Endothelial cell of umbilical vein (primary cell): ENCODE results near the gene SLC16A2. TPM values are rescaled to one million over a fixed set of nuclear protein-coding genes. Genes with fewer than 3 reads are reported as not detected.
A peak's percentile ranks its signal among the peaks of the same experiment; 100 is the strongest.

Experiments used
- BruUV-seq: library from RNA; stranded (reverse); fragments of 400-500 nt; replicated peaks from 2 replicates; lab custom pipeline; 2021; lab: Mats Ljungman, UMichigan
- CTCF ChIA-PET: fragments of 300-600, 350-600 bp; sonication (Branson Sonifier 250); formaldehyde crosslinking; loops from one replicate; lab custom pipeline; 2021; ENCODE audit warnings: antibody characterized with exemption, inconsistent platforms; lab: Charles Lee
- POLR2A ChIA-PET: fragments of 300-600, 350-600 bp; sonication (Branson Sonifier 250); formaldehyde crosslinking; loops from one replicate; lab custom pipeline; 2021; ENCODE audit warnings: antibody characterized with exemption, inconsistent platforms; lab: Charles Lee
- DNase-seq: peaks from one replicate; pipeline ENCODE4 v3.0.0-alpha.2; 2011; ENCODE audit warnings: low read depth, low spot score
- FAIRE-seq: peaks from 2 replicates; lab custom pipeline; 2011; peaks lifted over from hg19 to GRCh38; lab: Jason Lieb, UNC
- H2AFZ ChIP-seq: 2 replicates; pipeline ENCODE4 v1.6.0; 2012; ENCODE audit warnings: low read depth, low read length, control low read depth, inconsistent platforms
- H3K27ac ChIP-seq: 2 replicates; pipeline ENCODE4 v1.5.1; 2011; ENCODE audit warnings: low read depth, mild to moderate bottlenecking, control low read depth, low read length, moderate library complexity; ENCODE audit not compliant: insufficient read depth
- H3K27me3 ChIP-seq, 2 experiments: 2 replicates each; pipeline versions ENCODE4 v1.6.0 to v1.6.1; 2011; ENCODE audit warnings: low read length in 2 of 2, mixed read lengths in 1 of 2; ENCODE audit not compliant: control insufficient read depth in 2 of 2, insufficient read depth in 2 of 2
- H3K36me3 ChIP-seq, 2 experiments: 2 replicates in 1 of 2; 3 replicates in 1 of 2; pipeline ENCODE4 v1.5.1; 2011; ENCODE audit warnings: low read length in 2 of 2, mild to moderate bottlenecking in 1 of 2, moderate library complexity in 1 of 2; ENCODE audit not compliant: control insufficient read depth in 2 of 2, insufficient read depth in 2 of 2; ENCODE audit errors: extremely low read depth in 1 of 2
- H3K4me1 ChIP-seq: 3 replicates; pipeline ENCODE4 v1.5.1; 2011; ENCODE audit warnings: mild to moderate bottlenecking, low read length; ENCODE audit not compliant: control insufficient read depth, insufficient read depth; ENCODE audit errors: extremely low read depth
- H3K4me2 ChIP-seq: 2 replicates; pipeline ENCODE4 v1.6.1; 2011; ENCODE audit warnings: low read length, control low read depth, mixed read lengths; ENCODE audit not compliant: insufficient read depth
- H3K4me3 ChIP-seq, 3 experiments: fragments of 200-600 bp in 1 of 3; sonication (generic), shearing (Covaris generic) in 1 of 3; replicated peaks in 1 of 3; 2 replicates each; pipeline ENCODE4 v1.5.1; 2011 to 2016; ENCODE audit warnings: control low read depth in 3 of 3, low read length in 3 of 3, mild to moderate bottlenecking in 2 of 3, inconsistent platforms in 1 of 3, low read depth in 1 of 3, moderate library complexity in 1 of 3; ENCODE audit not compliant: insufficient read depth in 1 of 3
- H3K79me2 ChIP-seq: 2 replicates; pipeline ENCODE4 v1.6.0; 2012; ENCODE audit warnings: low read length, inconsistent platforms; ENCODE audit not compliant: control insufficient read depth, insufficient read depth
- H3K9ac ChIP-seq: replicated peaks from 2 replicates; pipeline ENCODE3; 2011; ENCODE audit warnings: low read length, control low read depth; ENCODE audit not compliant: insufficient read depth; ENCODE audit errors: extremely low read depth
- H3K9me1 ChIP-seq: replicated peaks from 3 replicates; pipeline ENCODE4 v1.6.0; 2011; ENCODE audit warnings: mild to moderate bottlenecking, low read length; ENCODE audit not compliant: control insufficient read depth, insufficient read depth; ENCODE audit errors: extremely low read depth
- H3K9me3 ChIP-seq: replicated peaks from 2 replicates; pipeline ENCODE4 v1.5.1; 2012; ENCODE audit warnings: low read length, inconsistent platforms; ENCODE audit not compliant: control insufficient read depth, insufficient read depth
- H4K20me1 ChIP-seq: replicated peaks from 2 replicates; pipeline ENCODE3; 2011; ENCODE audit warnings: mild to moderate bottlenecking, low read length; ENCODE audit not compliant: control insufficient read depth, insufficient read depth; ENCODE audit errors: extremely low read depth
- EZH2 ChIP-seq: IDR thresholded peaks from 2 replicates; pipeline ENCODE4 v1.6.1; 2012; ENCODE audit warnings: borderline replicate concordance, low read depth, mild to moderate bottlenecking, moderate library complexity, low read length, inconsistent platforms; ENCODE audit not compliant: severe bottlenecking
- GATA2 ChIP-seq: IDR thresholded peaks from 2 replicates; pipeline ENCODE4 v1.7.0; 2011; ENCODE audit warnings: low read depth, mild to moderate bottlenecking, moderate library complexity, mixed read lengths, low read length; ENCODE audit not compliant: insufficient read length, insufficient read depth
- MAX ChIP-seq: IDR thresholded peaks from 2 replicates; pipeline ENCODE4 v1.6.1; 2011; ENCODE audit not compliant: insufficient read depth, insufficient read length
- POLR2A ChIP-seq: IDR thresholded peaks from 2 replicates; pipeline ENCODE4 v1.6.1; 2012; ENCODE audit warnings: low read depth, mild to moderate bottlenecking, control low read depth, low read length
- POLR2AphosphoS5 ChIP-seq: IDR thresholded peaks from 2 replicates; pipeline ENCODE4 v1.6.1; 2012; ENCODE audit warnings: low read depth, mild to moderate bottlenecking, control low read depth, low read length, moderate library complexity; ENCODE audit not compliant: insufficient read depth
- dilution Hi-C: fragments of 300-500 bp; cut with MboI; formaldehyde crosslinking; loops from one replicate; pipeline ENCODE4 v1.15.0; 2019; ENCODE audit warnings: low sequenced_read_pairs; ENCODE audit not compliant: extremely low pct_ligation_motif_present
- intact Hi-C: fragments of 100-400 bp; cut with micrococcal nuclease; formaldehyde crosslinking; loops from one replicate; pipeline ENCODE4 v1.10.0; 2022
- polyA plus RNA-seq, 4 experiments: library from polyadenylated mRNA; depleted of rRNA in 3 of 4; stranded (reverse) in 3 of 4; unstranded in 1 of 4; fragments of >200 nt; gene quantifications; 2 replicates each; pipeline versions ENCODE4 v1.2.1 to v1.2.3, GENCODE V29; 2011 to 2012; ENCODE audit warnings: missing spikeins in 1 of 4
- total RNA-seq: library from RNA; stranded (reverse); gene quantifications from 2 replicates; pipeline ENCODE4 v1.2.3, GENCODE V29; 2021

Gene SLC16A2
- total and polyA plus RNA-seq, 2 donors (not counting 3 experiments of a cell fraction or from before 2014, with no cell fraction given) = 3.1 to 3.6 TPM

- Histone ChIP-seq H4K20me1 (no peaks in the 10 kb centered on the region), H3K9me3 (no peaks in the 10 kb centered on the region), H3K79me2 (no peaks in the 10 kb centered on the region), H3K4me2 (peak overlapping the region; percentile 46), H2AFZ (peak overlapping the region; percentile 89), H3K27ac (no peak overlapping the region), H3K9me1 (no peaks in the 10 kb centered on the region), H3K9ac (no peak overlapping the region), H3K36me3 (no peaks in the 10 kb centered on the region), H3K4me3 (peak overlapping the region in 2 of 3 experiments; percentile 43 to 44), H3K27me3 (no peaks in the 10 kb centered on the region), H3K4me1 (no peaks in the 10 kb centered on the region)
- BruUV-seq = no TSS peak
- ChIA-PET CTCF (interaction anchor here (1.0 kb wide), 1 partner anchor 117 kb away, joined by 3 read pairs; no protein-coding TSS in a partner anchor), POLR2A (no interaction called here)
- dilution Hi-C loops (no loop called here), intact Hi-C loops (loop anchor here (2.0 kb wide), 1 partner anchor 37 kb away; no protein-coding TSS in a partner anchor)
- DNase-seq (no peak), FAIRE-seq (no peak)
- TF ChIP-seq POLR2AphosphoS5 (no peak), MAX (no peak)
Measured at GRCh38 chrX:74419864-74420195, 1.5 kb upstream of the SLC16A2 start.

DNA sequence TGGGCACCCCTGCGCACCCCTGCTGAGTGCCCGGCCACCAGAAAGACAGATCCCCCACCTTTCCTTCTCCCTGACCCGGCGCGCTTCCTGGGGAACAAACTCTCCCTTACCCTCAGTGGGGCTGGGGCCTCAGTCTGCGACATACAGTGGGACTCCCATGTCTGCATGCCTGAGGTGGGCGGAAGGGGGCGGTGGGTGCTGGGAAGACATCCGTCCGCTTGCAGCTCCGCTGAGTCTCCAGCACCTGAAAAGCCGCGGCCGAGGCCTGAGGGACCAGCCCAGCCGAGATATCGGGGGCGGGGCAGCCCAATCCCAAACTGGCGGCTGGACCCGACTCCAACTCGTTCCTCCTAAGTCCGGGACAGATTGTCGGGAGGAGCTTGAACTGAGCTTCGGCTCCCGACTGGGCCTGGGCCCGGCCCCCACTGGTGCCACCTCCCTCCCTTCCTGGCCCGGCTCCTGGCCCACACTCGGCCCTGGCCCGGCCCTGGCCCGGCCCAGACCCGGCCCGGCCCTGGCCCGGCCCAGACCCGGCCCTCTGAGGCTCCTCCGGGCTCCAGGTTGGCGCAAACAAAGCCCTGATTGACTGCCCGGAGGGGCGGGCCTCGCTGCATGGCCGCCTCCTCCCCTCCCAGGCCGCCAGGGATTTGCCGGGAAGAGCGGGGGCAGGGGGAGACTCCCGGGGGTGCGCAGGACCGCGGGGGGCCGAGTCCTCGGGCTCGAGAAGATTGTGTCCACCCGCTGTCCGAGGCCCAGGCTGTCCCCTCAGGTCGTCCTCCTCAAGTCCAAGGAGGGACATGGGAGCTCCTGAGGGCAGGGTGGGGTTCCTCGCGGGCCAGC, 877 bp upstream of the SLC16A2 start:
- dilution Hi-C loops = no loop called here
- H3K4me2 ChIP-seq = peak overlapping the region; percentile 46
- POLR2A ChIA-PET = no interaction called here
- no TSS peak for BruUV-seq
- TF ChIP-seq GATA2 (no peak), POLR2A (no peak), MAX (no peak), EZH2 (peak; percentile 29)
- no peaks in the 10 kb centered on the region for H3K9me1 ChIP-seq
- DNase-seq = peak; percentile 42
- H4K20me1 ChIP-seq = no peaks in the 10 kb centered on the region
- H3K79me2 ChIP-seq = no peaks in the 10 kb centered on the region
- H3K9me3 ChIP-seq = no peaks in the 10 kb centered on the region
- peak overlapping the region; percentile 89 for H2AFZ ChIP-seq
- H3K27ac ChIP-seq = no peak overlapping the region
- H3K27me3 ChIP-seq = no peaks in the 10 kb centered on the region
- intact Hi-C loops = loop anchor here (1.0 to 2.0 kb wide), 2 partner anchors 38 to 130 kb away; no protein-coding TSS in a partner anchor
- peak; percentile 80 for FAIRE-seq
- no peaks in the 10 kb centered on the region for H3K4me1 ChIP-seq
- H3K4me3 ChIP-seq = peak overlapping the region; percentile 29 to 44 (median 43)
- H3K36me3 ChIP-seq = no peaks in the 10 kb centered on the region
- CTCF ChIA-PET = interaction anchor here (0.7 to 1.0 kb wide), 2 partner anchors 16 to 116 kb away, joined by 3 read pairs; no protein-coding TSS in a partner anchor
- peak overlapping the region; percentile 42 for H3K9ac ChIP-seq
